SK-N-SH treated with all-trans-retinoic acid at 6 μM for 48 hours (cell line): ENCODE measurements around the gene MS4A10.

Experiments
- ATAC-seq: fragments of 200-7000 bp; cut with Tn5 transposase; 3 replicates; pipeline ENCODE4 v1.9.1; 2020; ENCODE audit warnings: mild to moderate bottlenecking, moderate library complexity
- ARNTL ChIP-seq: fragments of 450-650 bp; formaldehyde crosslinking; IDR thresholded peaks from 2 replicates; pipeline ENCODE4 v1.5.0; 2020; ENCODE audit warnings: low read depth, mild to moderate bottlenecking, moderate library complexity, borderline replicate concordance
- BACH2 ChIP-seq: fragments of 250-450 bp; sonication (Bioruptor Pico); IDR thresholded peaks from 2 replicates; pipeline ENCODE4 v1.9.0; 2021; ENCODE audit warnings: mild to moderate bottlenecking, borderline replicate concordance
- CSDC2 ChIP-seq: fragments of 250-450 bp; sonication (Bioruptor Pico); IDR thresholded peaks from 2 replicates; pipeline ENCODE4 v1.5.0; 2020; ENCODE audit warnings: mild to moderate bottlenecking, moderate library complexity
- ESRRG ChIP-seq: fragments of 250-450 bp; sonication (Bioruptor Pico); IDR thresholded peaks from 2 replicates; pipeline ENCODE4 v1.6.1; 2021; ENCODE audit warnings: mild to moderate bottlenecking
- GLIS3 ChIP-seq: fragments of 250-450 bp; sonication (Bioruptor Pico); IDR thresholded peaks from 2 replicates; pipeline ENCODE4 v1.5.0; 2020; ENCODE audit warnings: mild to moderate bottlenecking, moderate library complexity
- ISL1 ChIP-seq: fragments of 250-450 bp; sonication (Bioruptor Pico); IDR thresholded peaks from 2 replicates; pipeline ENCODE4 v2.1.2; 2022; ENCODE audit warnings: mild to moderate bottlenecking, moderate library complexity
- OSR1 ChIP-seq: fragments of 250-450 bp; sonication (Bioruptor Pico); IDR thresholded peaks from 2 replicates; pipeline ENCODE4 v1.8.0; 2022; ENCODE audit warnings: moderate library complexity, mild to moderate bottlenecking, inconsistent platforms
- PPARA ChIP-seq: fragments of 250-450 bp; sonication (Bioruptor Pico); IDR thresholded peaks from 2 replicates; pipeline ENCODE4 v1.5.0; 2020; ENCODE audit warnings: mild to moderate bottlenecking, borderline replicate concordance
- SNAI2 ChIP-seq: fragments of 250-450 bp; sonication (Bioruptor Pico); IDR thresholded peaks from 2 replicates; pipeline ENCODE4 v1.5.0; 2020; ENCODE audit warnings: mild to moderate bottlenecking, moderate library complexity
- TCF4 ChIP-seq: fragments of 250-450 bp; sonication (Bioruptor Pico); IDR thresholded peaks from 2 replicates; pipeline ENCODE4 v1.8.0; 2021; ENCODE audit warnings: mild to moderate bottlenecking, moderate library complexity, borderline replicate concordance
- TOX ChIP-seq: fragments of 250-450 bp; sonication (Bioruptor Pico); IDR thresholded peaks from 2 replicates; pipeline ENCODE4 v1.8.0; 2021; ENCODE audit warnings: mild to moderate bottlenecking, moderate library complexity, borderline replicate concordance
- ZC3H10 ChIP-seq: fragments of 250-450 bp; sonication (Bioruptor Pico); IDR thresholded peaks from 2 replicates; pipeline ENCODE4 v1.5.1; 2021; ENCODE audit warnings: mild to moderate bottlenecking, moderate library complexity
- ZFP3 ChIP-seq: fragments of 250-450 bp; sonication (Bioruptor Pico); IDR thresholded peaks from 2 replicates; pipeline ENCODE4 v1.5.0; 2020; ENCODE audit warnings: mild to moderate bottlenecking, moderate library complexity
- ZFP30 ChIP-seq: fragments of 450-650 bp; formaldehyde crosslinking; IDR thresholded peaks from 2 replicates; pipeline ENCODE4 v1.5.0; 2022; ENCODE audit warnings: mild to moderate bottlenecking, moderate library complexity
- ZNF565 ChIP-seq: fragments of 450-650 bp; formaldehyde crosslinking; conservative IDR thresholded peaks from 2 replicates; pipeline ENCODE4 v1.5.0; 2020; ENCODE audit warnings: low read depth, mild to moderate bottlenecking, moderate library complexity
- ZNF70 ChIP-seq: fragments of 450-650 bp; formaldehyde crosslinking; IDR thresholded peaks from 2 replicates; pipeline ENCODE4 v1.5.0; 2020; ENCODE audit warnings: mild to moderate bottlenecking, moderate library complexity
- ZNF8 ChIP-seq: fragments of 450-650 bp; formaldehyde crosslinking; IDR thresholded peaks from 2 replicates; pipeline ENCODE4 v1.5.0; 2020; ENCODE audit warnings: mild to moderate bottlenecking, moderate library complexity
- TF ChIP-seq, protein P1 (sequence below): fragments of 250-450 bp; sonication (Bioruptor Pico); IDR thresholded peaks from 2 replicates; pipeline ENCODE4 v1.5.1; 2020; ENCODE audit warnings: low read depth, mild to moderate bottlenecking, moderate library complexity
- TF ChIP-seq, protein P2 (sequence below): fragments of 250-450 bp; sonication (Bioruptor Pico); IDR thresholded peaks from 2 replicates; pipeline ENCODE4 v1.8.0; 2021; ENCODE audit warnings: low read depth, mild to moderate bottlenecking, moderate library complexity, borderline replicate concordance
- TF ChIP-seq, protein P3 (sequence below): fragments of 250-450 bp; sonication (Bioruptor Pico); IDR thresholded peaks from 2 replicates; pipeline ENCODE4 v1.8.0; 2020; ENCODE audit warnings: mild to moderate bottlenecking, moderate library complexity, borderline replicate concordance
- TF ChIP-seq, protein P4 (sequence below): fragments of 250-450 bp; sonication (Bioruptor Pico); IDR thresholded peaks from 2 replicates; pipeline ENCODE4 v1.5.1; 2021; ENCODE audit warnings: mild to moderate bottlenecking, moderate library complexity
- TF ChIP-seq, protein P5 (sequence below): fragments of 250-450 bp; sonication (Bioruptor Pico); IDR thresholded peaks from 2 replicates; pipeline ENCODE4 v1.5.0; 2020; ENCODE audit warnings: mild to moderate bottlenecking, moderate library complexity

Gene MS4A10

GRCh38 chr11:60783141-60783484 lies 2.0 kb upstream of the MS4A10 start:
- no peak for TF ChIP-seq OSR1 (CRISPR knock-in tag)
- TF ChIP-seq, protein P1, sequence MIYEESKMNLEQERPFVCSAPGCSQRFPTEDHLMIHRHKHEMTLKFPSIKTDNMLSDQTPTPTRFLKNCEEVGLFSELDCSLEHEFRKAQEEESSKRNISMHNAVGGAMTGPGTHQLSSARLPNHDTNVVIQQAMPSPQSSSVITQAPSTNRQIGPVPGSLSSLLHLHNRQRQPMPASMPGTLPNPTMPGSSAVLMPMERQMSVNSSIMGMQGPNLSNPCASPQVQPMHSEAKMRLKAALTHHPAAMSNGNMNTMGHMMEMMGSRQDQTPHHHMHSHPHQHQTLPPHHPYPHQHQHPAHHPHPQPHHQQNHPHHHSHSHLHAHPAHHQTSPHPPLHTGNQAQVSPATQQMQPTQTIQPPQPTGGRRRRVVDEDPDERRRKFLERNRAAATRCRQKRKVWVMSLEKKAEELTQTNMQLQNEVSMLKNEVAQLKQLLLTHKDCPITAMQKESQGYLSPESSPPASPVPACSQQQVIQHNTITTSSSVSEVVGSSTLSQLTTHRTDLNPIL (CRISPR knock-in tag), result no peak
- ATAC-seq, result no peak

DNA sequence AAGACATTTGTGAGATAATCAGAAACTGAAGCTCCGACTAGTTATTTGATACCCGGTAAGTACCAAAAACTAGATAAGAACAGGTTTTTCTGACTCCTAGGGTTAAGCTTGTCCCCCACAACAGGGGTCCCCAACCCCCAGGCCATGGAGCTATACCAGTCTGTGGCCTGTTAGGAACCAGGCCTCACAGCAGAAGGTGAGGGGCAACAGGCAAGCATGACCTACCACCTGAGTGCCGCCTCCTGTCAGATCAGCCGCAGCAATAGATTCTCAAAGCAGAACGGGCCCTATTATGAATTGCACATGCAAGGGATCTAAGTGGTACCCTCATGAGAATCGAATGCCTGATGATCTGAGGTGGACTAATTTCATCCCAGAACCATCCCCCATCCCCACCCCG lies 1.2 kb upstream of the MS4A10 start:
- no peak for TF ChIP-seq ARNTL (CRISPR knock-in tag)
- no peak for TF ChIP-seq ESRRG (CRISPR knock-in tag)
- TF ChIP-seq, protein P2, sequence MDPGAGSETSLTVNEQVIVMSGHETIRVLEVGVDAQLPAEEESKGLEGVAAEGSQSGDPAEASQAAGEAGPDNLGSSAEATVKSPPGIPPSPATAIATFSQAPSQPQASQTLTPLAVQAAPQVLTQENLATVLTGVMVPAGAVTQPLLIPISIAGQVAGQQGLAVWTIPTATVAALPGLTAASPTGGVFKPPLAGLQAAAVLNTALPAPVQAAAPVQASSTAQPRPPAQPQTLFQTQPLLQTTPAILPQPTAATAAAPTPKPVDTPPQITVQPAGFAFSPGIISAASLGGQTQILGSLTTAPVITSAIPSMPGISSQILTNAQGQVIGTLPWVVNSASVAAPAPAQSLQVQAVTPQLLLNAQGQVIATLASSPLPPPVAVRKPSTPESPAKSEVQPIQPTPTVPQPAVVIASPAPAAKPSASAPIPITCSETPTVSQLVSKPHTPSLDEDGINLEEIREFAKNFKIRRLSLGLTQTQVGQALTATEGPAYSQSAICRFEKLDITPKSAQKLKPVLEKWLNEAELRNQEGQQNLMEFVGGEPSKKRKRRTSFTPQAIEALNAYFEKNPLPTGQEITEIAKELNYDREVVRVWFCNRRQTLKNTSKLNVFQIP, result no peak
- no peak for TF ChIP-seq CSDC2 (CRISPR knock-in tag)
- no peak for TF ChIP-seq ZNF70 (CRISPR knock-in tag)
- TF ChIP-seq PPARA (CRISPR knock-in tag), result no peak
- no peak for TF ChIP-seq BACH2
- TF ChIP-seq TCF4, result no peak
- no peak for TF ChIP-seq TOX (CRISPR knock-in tag)
- TF ChIP-seq, protein P3, sequence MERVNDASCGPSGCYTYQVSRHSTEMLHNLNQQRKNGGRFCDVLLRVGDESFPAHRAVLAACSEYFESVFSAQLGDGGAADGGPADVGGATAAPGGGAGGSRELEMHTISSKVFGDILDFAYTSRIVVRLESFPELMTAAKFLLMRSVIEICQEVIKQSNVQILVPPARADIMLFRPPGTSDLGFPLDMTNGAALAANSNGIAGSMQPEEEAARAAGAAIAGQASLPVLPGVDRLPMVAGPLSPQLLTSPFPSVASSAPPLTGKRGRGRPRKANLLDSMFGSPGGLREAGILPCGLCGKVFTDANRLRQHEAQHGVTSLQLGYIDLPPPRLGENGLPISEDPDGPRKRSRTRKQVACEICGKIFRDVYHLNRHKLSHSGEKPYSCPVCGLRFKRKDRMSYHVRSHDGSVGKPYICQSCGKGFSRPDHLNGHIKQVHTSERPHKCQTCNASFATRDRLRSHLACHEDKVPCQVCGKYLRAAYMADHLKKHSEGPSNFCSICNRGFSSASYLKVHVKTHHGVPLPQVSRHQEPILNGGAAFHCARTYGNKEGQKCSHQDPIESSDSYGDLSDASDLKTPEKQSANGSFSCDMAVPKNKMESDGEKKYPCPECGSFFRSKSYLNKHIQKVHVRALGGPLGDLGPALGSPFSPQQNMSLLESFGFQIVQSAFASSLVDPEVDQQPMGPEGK (CRISPR knock-in tag), result no peak
- TF ChIP-seq ZNF8 (CRISPR knock-in tag), result no peak
- TF ChIP-seq, protein P1 (CRISPR knock-in tag), result no peak
- TF ChIP-seq OSR1 (CRISPR knock-in tag), result no peak
- TF ChIP-seq ZC3H10, result no peak
- TF ChIP-seq ISL1 (CRISPR knock-in tag), result no peak
- no peak for TF ChIP-seq ZFP3 (CRISPR knock-in tag)
- no peak for TF ChIP-seq ZFP30 (CRISPR knock-in tag)
- TF ChIP-seq, protein P4, sequence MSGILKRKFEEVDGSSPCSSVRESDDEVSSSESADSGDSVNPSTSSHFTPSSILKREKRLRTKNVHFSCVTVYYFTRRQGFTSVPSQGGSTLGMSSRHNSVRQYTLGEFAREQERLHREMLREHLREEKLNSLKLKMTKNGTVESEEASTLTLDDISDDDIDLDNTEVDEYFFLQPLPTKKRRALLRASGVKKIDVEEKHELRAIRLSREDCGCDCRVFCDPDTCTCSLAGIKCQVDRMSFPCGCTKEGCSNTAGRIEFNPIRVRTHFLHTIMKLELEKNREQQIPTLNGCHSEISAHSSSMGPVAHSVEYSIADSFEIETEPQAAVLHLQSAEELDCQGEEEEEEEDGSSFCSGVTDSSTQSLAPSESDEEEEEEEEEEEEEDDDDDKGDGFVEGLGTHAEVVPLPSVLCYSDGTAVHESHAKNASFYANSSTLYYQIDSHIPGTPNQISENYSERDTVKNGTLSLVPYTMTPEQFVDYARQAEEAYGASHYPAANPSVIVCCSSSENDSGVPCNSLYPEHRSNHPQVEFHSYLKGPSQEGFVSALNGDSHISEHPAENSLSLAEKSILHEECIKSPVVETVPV, result no peak
- TF ChIP-seq ZNF565 (CRISPR knock-in tag), result no peak
- no peak for ATAC-seq

GRCh38 chr11:60785806-60786361 lies 751 bp downstream of the MS4A10 start:
- ATAC-seq, result no peak; the same call in 2 of the 3 replicates
- TF ChIP-seq ARNTL (CRISPR knock-in tag), result no peak
- TF ChIP-seq GLIS3 (CRISPR knock-in tag), result no peak
- TF ChIP-seq ESRRG (CRISPR knock-in tag), result no peak
- TF ChIP-seq, protein P5, sequence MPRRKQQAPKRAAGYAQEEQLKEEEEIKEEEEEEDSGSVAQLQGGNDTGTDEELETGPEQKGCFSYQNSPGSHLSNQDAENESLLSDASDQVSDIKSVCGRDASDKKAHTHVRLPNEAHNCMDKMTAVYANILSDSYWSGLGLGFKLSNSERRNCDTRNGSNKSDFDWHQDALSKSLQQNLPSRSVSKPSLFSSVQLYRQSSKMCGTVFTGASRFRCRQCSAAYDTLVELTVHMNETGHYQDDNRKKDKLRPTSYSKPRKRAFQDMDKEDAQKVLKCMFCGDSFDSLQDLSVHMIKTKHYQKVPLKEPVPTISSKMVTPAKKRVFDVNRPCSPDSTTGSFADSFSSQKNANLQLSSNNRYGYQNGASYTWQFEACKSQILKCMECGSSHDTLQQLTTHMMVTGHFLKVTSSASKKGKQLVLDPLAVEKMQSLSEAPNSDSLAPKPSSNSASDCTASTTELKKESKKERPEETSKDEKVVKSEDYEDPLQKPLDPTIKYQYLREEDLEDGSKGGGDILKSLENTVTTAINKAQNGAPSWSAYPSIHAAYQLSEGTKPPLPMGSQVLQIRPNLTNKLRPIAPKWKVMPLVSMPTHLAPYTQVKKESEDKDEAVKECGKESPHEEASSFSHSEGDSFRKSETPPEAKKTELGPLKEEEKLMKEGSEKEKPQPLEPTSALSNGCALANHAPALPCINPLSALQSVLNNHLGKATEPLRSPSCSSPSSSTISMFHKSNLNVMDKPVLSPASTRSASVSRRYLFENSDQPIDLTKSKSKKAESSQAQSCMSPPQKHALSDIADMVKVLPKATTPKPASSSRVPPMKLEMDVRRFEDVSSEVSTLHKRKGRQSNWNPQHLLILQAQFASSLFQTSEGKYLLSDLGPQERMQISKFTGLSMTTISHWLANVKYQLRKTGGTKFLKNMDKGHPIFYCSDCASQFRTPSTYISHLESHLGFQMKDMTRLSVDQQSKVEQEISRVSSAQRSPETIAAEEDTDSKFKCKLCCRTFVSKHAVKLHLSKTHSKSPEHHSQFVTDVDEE, result no peak
- no peak for TF ChIP-seq BACH2
- TF ChIP-seq, protein P4, result no peak
- no peak for TF ChIP-seq SNAI2 (CRISPR knock-in tag)
- TF ChIP-seq, protein P1 (CRISPR knock-in tag), result no peak
- no peak for TF ChIP-seq ZFP3 (CRISPR knock-in tag)
- no peak for TF ChIP-seq OSR1 (CRISPR knock-in tag)
- TF ChIP-seq, protein P2, result no peak
- no peak for TF ChIP-seq ZC3H10
- TF ChIP-seq ZNF70 (CRISPR knock-in tag), result no peak
